KOPT-K1 (cell line): ENCODE measurements around the gene FKBP1A.

Experiments used
- H3K27ac ChIP-seq: fragments of 200-600 bp; sonication (generic); 2 replicates; pipeline ENCODE4 v1.5.1; 2016; ENCODE audit warnings: antibody characterized with exemption, mild to moderate bottlenecking, low read depth, low read length; ENCODE audit not compliant: poor library complexity, severe bottlenecking
- H3K36me3 ChIP-seq: fragments of 200-600 bp; sonication (generic); 2 replicates; pipeline ENCODE4 v1.5.1; 2017; ENCODE audit warnings: antibody characterized with exemption, mild to moderate bottlenecking, low read length, moderate library complexity; ENCODE audit not compliant: insufficient read depth
- H3K9me3 ChIP-seq: fragments of 200-600 bp; sonication (generic); 2 replicates; pipeline ENCODE4 v1.5.1; 2017; ENCODE audit warnings: antibody characterized with exemption, low read length, mild to moderate bottlenecking; ENCODE audit not compliant: insufficient read depth, poor library complexity, severe bottlenecking

Gene FKBP1A

GRCh38 chr20:1338801-1339200, 54.1 kb downstream of the FKBP1A start:
- H3K9me3 ChIP-seq = no peaks in the 10 kb centered on the region
- peaks cover 5% of the 10 kb centered on the region; the same call in 1 of the 2 replicates for H3K36me3 ChIP-seq
- no peak overlapping the region for H3K27ac ChIP-seq

GRCh38 chr20:1338096-1338495, 54.8 kb downstream of the FKBP1A start:
- peaks cover 9% of the 10 kb centered on the region; the same call in 1 of the 2 replicates for H3K36me3 ChIP-seq
- H3K27ac ChIP-seq = no peak overlapping the region
- no peaks in the 10 kb centered on the region for H3K9me3 ChIP-seq

- H3K36me3 ChIP-seq = peaks cover 15% of the 10 kb centered on the region
These were observed 55.4 kb downstream of the FKBP1A start for GRCh38 chr20:1337441-1337840.

GRCh38 chr20:1336699-1337367, 56.0 kb downstream of the FKBP1A start:
- Histone ChIP-seq H3K9me3 (no peaks in the 10 kb centered on the region), H3K36me3 (peaks cover 22% of the 10 kb centered on the region), H3K27ac (no peak overlapping the region)

More at GRCh38 chr20:1337441-1337840, 55.4 kb downstream of the FKBP1A start:
- Histone ChIP-seq H3K9me3 (no peaks in the 10 kb centered on the region), H3K27ac (no peak overlapping the region)

- Histone ChIP-seq H3K9me3 (no peaks in the 10 kb centered on the region), H3K27ac (no peak overlapping the region)
These were observed 56.7 kb downstream of the FKBP1A start for GRCh38 chr20:1335961-1336698.

GRCh38 chr20:1334761-1335160, 58.1 kb downstream of the FKBP1A start:
- Histone ChIP-seq H3K36me3 (peaks cover 29% of the 10 kb centered on the region), H3K27ac (no peak overlapping the region), H3K9me3 (no peaks in the 10 kb centered on the region)

More at GRCh38 chr20:1335961-1336698, 56.7 kb downstream of the FKBP1A start:
- peaks cover 26% of the 10 kb centered on the region for H3K36me3 ChIP-seq

- Histone ChIP-seq H3K36me3 (peaks cover 29% of the 10 kb centered on the region), H3K27ac (no peak overlapping the region), H3K9me3 (no peaks in the 10 kb centered on the region)
These were observed 58.5 kb downstream of the FKBP1A start for GRCh38 chr20:1334370-1334731.

- no peak overlapping the region for H3K27ac ChIP-seq
These were observed 59.1 kb downstream of the FKBP1A start for GRCh38 chr20:1333462-1334369.

GRCh38 chr20:1332749-1333300, 60.0 kb downstream of the FKBP1A start:
- Histone ChIP-seq H3K27ac (no peak overlapping the region), H3K9me3 (no peaks in the 10 kb centered on the region), H3K36me3 (peaks cover 29% of the 10 kb centered on the region)

More at GRCh38 chr20:1333462-1334369, 59.1 kb downstream of the FKBP1A start:
- H3K36me3 ChIP-seq = peaks cover 29% of the 10 kb centered on the region
- H3K9me3 ChIP-seq = no peaks in the 10 kb centered on the region

GRCh38 chr20:1331801-1332453, 60.9 kb downstream of the FKBP1A start:
- H3K27ac ChIP-seq = no peak overlapping the region
- H3K36me3 ChIP-seq = peaks cover 29% of the 10 kb centered on the region
- no peaks in the 10 kb centered on the region for H3K9me3 ChIP-seq

GRCh38 chr20:1331101-1331500, 61.8 kb downstream of the FKBP1A start:
- Histone ChIP-seq H3K27ac (no peak overlapping the region), H3K9me3 (no peaks in the 10 kb centered on the region), H3K36me3 (peaks cover 29% of the 10 kb centered on the region)

- H3K36me3 ChIP-seq = peaks cover 29% of the 10 kb centered on the region
- no peak overlapping the region for H3K27ac ChIP-seq
These were observed 62.6 kb downstream of the FKBP1A start for GRCh38 chr20:1330075-1330830.

GRCh38 chr20:1328680-1329330, 64.0 kb downstream of the FKBP1A start, which contains the start of gene SDCBP2:
Gene SDCBP2, minus strand, starts transcription at chr20:1329139. Its CDS starts 8,723 bp downstream, at chr20:1320416.
- Histone ChIP-seq H3K27ac (no peak within 1 kb of the TSS), H3K9me3 (no peaks in the 10 kb centered on the region), H3K36me3 (peaks cover 29% of the 10 kb centered on the region)

More at GRCh38 chr20:1330075-1330830, 62.6 kb downstream of the FKBP1A start:
- no peaks in the 10 kb centered on the region for H3K9me3 ChIP-seq
